ENCODE results near the gene LCE3A.
"Not testable (repeated sequence)": the region's sequence is repeated elsewhere in the genome, so short reads cannot be mapped to it uniquely, and the experiment has no call there.

Gene LCE3A

DNA sequence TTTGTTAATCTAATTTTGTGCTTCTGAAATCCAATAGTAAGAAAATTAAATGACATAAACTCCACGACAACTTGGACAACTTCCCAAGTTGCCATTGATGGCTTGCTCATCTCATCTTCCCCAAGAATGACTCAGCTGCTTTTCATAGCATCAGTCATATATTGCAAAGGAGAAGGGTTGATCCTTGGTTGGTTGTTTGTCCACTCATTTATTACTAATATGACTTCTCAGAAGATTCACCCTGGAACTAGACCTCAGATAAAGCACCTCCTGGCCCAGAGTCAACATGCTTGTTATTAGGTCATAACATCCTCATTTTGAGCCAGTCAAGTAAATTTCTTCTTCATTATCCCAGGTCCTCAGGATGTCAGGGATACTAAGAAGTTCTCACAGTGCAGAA lies 40.3 kb downstream of the LCE3A start:
- H3K4me3 ChIP-seq (ENCODE audit: low read depth, low read length), result no peak overlapping the region
- DNase-seq (ENCODE audit: low read depth), result no peak
- TF ChIP-seq, protein P1, sequence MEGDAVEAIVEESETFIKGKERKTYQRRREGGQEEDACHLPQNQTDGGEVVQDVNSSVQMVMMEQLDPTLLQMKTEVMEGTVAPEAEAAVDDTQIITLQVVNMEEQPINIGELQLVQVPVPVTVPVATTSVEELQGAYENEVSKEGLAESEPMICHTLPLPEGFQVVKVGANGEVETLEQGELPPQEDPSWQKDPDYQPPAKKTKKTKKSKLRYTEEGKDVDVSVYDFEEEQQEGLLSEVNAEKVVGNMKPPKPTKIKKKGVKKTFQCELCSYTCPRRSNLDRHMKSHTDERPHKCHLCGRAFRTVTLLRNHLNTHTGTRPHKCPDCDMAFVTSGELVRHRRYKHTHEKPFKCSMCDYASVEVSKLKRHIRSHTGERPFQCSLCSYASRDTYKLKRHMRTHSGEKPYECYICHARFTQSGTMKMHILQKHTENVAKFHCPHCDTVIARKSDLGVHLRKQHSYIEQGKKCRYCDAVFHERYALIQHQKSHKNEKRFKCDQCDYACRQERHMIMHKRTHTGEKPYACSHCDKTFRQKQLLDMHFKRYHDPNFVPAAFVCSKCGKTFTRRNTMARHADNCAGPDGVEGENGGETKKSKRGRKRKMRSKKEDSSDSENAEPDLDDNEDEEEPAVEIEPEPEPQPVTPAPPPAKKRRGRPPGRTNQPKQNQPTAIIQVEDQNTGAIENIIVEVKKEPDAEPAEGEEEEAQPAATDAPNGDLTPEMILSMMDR (IDR thresholded peaks at IDR 0.05; ENCODE audit: control insufficient read depth, extremely low read depth, insufficient read depth), result no peak

DNA sequence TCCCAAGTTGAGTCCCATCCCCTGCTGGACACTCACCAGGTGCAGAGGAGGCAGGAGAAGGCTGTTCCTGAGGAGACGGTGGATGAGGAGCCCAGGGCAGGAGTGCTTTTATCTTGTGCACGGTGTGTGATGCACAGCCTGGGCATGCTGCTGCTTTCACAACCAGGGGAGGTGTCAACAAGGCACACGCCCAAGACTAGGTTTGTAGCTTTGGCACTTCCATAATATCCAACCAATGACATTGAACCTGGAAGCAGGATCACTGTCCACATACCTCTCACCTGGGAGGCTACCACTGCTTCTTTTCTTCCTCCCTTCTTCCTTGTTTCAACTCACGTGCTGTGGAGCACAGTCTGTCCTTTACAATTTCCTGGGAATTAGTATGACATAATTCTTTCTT lies 42.5 kb downstream of the LCE3A start, which contains the start of gene LCE3D:
TSS of gene LCE3D (minus strand) at position 84 of the 400 bp plus-strand sequence. CDS start 580 bp downstream, outside the sequence.
- no peak for DNase-seq (ENCODE audit: low read depth)
- H3K4me3 ChIP-seq (ENCODE audit: low read depth, low read length), result no peak within 1 kb of the TSS
- TF ChIP-seq, protein P1 (IDR thresholded peaks at IDR 0.05; ENCODE audit: control insufficient read depth, extremely low read depth, insufficient read depth), result no peak

DNA sequence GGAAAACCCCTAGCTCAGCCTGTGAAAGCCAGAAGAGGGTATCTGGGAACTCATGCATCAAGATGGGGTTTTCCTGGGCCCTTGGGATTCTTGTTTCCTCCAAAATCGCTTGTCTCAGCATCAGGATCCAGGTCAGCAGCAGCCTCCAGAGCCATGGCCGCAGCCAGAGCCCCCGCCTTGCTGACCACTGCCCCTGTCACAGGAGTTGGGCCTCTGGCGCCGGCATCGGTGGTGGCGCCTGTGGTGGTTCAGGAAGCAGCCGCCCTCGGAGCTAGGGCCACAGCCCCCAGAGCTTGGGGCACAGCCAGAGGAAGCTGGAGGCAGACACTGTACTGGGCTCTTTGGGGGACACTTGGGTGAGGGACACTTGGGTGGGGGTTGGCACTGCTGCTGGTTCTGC lies 43.4 kb downstream of the LCE3A start:
- H3K4me3 ChIP-seq (ENCODE audit: low read depth, low read length); DNase-seq (ENCODE audit: low read depth): not testable (repeated sequence)

DNA sequence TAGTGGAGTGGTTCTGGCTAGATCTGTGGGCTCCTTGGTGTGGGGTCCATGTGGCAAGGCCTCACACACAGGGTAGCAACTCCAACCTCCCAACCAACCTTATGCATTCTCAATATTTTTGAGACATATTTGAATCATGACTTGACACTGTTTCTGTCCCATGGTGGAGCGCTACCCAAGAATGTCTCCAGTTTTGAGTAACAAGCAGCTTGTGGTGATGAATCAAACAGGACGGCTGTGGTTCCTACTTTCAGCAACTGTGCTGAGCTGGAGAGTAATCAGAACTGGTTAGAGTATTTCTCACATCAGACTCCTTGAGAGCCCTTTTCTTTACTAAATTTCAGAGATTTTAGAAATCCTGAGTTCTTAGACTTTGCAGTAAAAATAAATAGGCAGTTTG lies 45.7 kb downstream of the LCE3A start:
- TF ChIP-seq, protein P1 (IDR thresholded peaks at IDR 0.05; ENCODE audit: control insufficient read depth, extremely low read depth, insufficient read depth), result no peak
- H3K4me3 ChIP-seq (ENCODE audit: low read depth, low read length), result no peak overlapping the region
- DNase-seq (ENCODE audit: low read depth), result no peak

Measured in LNCaP clone FGC (cell line).